Calu3 (cell line): ENCODE measurements around the gene ENOPH1. TPM values are rescaled to one million over a fixed set of nuclear protein-coding genes. Genes with fewer than 3 reads are reported as not detected.
A peak's percentile ranks its signal among the peaks of the same experiment; 100 is the strongest.

Source experiments
- Bru-seq: library from RNA; stranded (reverse); fragments of 400-500 nt; gene quantifications from one replicate; lab custom pipeline; 2021; lab: Mats Ljungman, UMichigan
- BruChase-seq, 2 experiments: library from RNA; stranded (reverse); fragments of 400-500 nt; gene quantifications; one replicate each; lab custom pipeline; 2021; lab: Mats Ljungman, UMichigan
- BruUV-seq: library from RNA; stranded (reverse); fragments of 400-500 nt; replicated peaks from 2 replicates; lab custom pipeline; 2021; lab: Mats Ljungman, UMichigan
- CTCF ChIA-PET: fragments of 300-600 bp; sonication (Branson Sonifier 250); formaldehyde crosslinking; loops from one replicate; lab custom pipeline; 2022; ENCODE audit warnings: antibody characterized with exemption; lab: Charles Lee
- DNase-seq: peaks from one replicate; pipeline ENCODE4 v3.0.0; 2022
- H3K27ac Mint-ChIP-seq: one replicate; pipeline ENCODE4 v1.8.0; 2022; ENCODE audit warnings: mixed read lengths; ENCODE audit not compliant: unreplicated experiment
- H3K27me3 Mint-ChIP-seq: one replicate; pipeline ENCODE4 v1.8.0; 2022; ENCODE audit warnings: mixed read lengths; ENCODE audit not compliant: unreplicated experiment
- H3K36me3 Mint-ChIP-seq: one replicate; pipeline ENCODE4 v1.8.0; 2022; ENCODE audit warnings: mild to moderate bottlenecking, moderate library complexity, mixed read lengths; ENCODE audit not compliant: insufficient read depth, unreplicated experiment
- H3K4me1 Mint-ChIP-seq: one replicate; pipeline ENCODE4 v1.8.0; 2022; ENCODE audit warnings: mild to moderate bottlenecking, low read depth, mixed read lengths; ENCODE audit not compliant: unreplicated experiment
- H3K4me3 Mint-ChIP-seq: one replicate; pipeline ENCODE4 v1.8.0; 2022; ENCODE audit warnings: mild to moderate bottlenecking, low read depth, moderate library complexity, mixed read lengths; ENCODE audit not compliant: unreplicated experiment
- H3K9me3 Mint-ChIP-seq: one replicate; pipeline ENCODE4 v1.8.0; 2022; ENCODE audit warnings: low read depth, mixed read lengths; ENCODE audit not compliant: unreplicated experiment
- intact Hi-C: fragments of 100-400 bp; cut with micrococcal nuclease; formaldehyde crosslinking; loops from one replicate; pipeline ENCODE4 v1.10.0; 2022; ENCODE audit not compliant: unreplicated experiment
- long read RNA-seq: library from polyadenylated mRNA; stranded (forward); transcript quantifications from one replicate; pipeline ENCODE4 v2.0.0, GENCODE V29; 2022
- total RNA-seq: library from RNA; stranded (reverse); gene quantifications from 2 replicates; pipeline ENCODE4 v1.2.3, GENCODE V29; 2022
- TF ChIP-seq, protein P1 (sequence below): fragments of 200-600 bp; IDR thresholded peaks from one replicate; pipeline ENCODE4 v1.8.0; 2022; ENCODE audit warnings: antibody characterized with exemption; ENCODE audit not compliant: unreplicated experiment

The ENOPH1 gene
- total RNA-seq, result 43.3 and 43.6 TPM in 2 replicates
- Bru-seq, nascent RNA, result percentile 85 among the genes with signal in this experiment
- BruChase-seq, experiment 1, labeled RNA remaining after a 6-hour chase, result percentile 77 among the genes with signal in this experiment
- percentile 72 among the genes with signal in this experiment for BruChase-seq, experiment 2, labeled RNA remaining after a 2-hour chase
- long read RNA-seq, transcript ENOPH1-203 (6 exons, 1,874 nt), result minor isoform, 11 of 122 reads
- long read RNA-seq, transcript ENOPH1-202 (5 exons, 1,689 nt), result minor isoform, 6 of 122 reads
- long read RNA-seq, transcript ENOPH1-201 (6 exons, 2,025 nt), result major isoform, 88 of 122 reads
- long read RNA-seq, partial matches to known transcripts, result 3 of 122 reads
- long read RNA-seq, other reads (novel, unspliced or antisense), result 14 of 122 reads

DNA sequence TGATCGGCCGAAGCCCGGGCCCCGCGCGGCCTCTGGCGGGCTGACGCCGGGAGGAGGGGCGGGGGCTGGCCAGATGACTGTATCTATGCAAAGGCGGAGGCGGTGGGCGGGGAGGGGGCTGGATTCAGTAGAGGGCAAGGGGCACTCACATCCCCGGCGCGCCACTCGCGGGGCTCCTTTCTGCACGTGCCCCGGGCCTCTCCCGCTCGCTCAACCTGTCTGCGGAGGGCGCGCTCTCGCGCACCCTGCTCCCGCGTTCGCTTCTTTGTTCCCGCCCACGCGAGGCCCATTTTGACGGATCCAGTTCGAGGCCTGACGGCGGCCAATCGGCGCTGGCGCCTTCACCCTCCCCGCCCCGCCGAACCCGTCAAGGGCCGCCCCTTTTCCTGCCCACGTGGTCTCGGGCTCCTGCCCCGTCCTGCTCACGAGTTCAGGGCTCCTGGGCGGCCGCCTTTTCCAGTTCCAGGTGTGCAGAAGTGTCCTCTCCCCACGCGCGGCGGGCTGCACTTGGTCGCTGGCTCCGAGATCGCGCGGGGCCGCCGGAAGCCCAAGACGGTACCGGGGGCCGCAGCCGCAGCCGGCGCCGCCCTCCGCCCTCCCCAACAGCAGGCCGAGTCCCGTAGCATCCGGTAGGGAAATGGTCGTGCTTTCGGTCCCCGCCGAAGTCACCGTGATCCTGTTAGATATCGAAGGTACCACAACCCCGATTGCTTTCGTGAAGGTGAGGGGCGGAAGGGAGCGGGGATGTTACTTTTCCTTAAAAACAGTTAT is at the start of gene ENOPH1, which contains the start of gene HNRNPDL:
ENOPH1 (plus strand) TSS at position 398 of the 771 bp plus-strand sequence; CDS start at position 638, 240 bp downstream.
HNRNPDL (minus strand) TSS at position 270 of the 771 bp plus-strand sequence. CDS start 772 bp downstream, outside the sequence.
- CTCF ChIA-PET, result no interaction called here
- intact Hi-C loops, result no loop called here
- TF ChIP-seq, protein P1, sequence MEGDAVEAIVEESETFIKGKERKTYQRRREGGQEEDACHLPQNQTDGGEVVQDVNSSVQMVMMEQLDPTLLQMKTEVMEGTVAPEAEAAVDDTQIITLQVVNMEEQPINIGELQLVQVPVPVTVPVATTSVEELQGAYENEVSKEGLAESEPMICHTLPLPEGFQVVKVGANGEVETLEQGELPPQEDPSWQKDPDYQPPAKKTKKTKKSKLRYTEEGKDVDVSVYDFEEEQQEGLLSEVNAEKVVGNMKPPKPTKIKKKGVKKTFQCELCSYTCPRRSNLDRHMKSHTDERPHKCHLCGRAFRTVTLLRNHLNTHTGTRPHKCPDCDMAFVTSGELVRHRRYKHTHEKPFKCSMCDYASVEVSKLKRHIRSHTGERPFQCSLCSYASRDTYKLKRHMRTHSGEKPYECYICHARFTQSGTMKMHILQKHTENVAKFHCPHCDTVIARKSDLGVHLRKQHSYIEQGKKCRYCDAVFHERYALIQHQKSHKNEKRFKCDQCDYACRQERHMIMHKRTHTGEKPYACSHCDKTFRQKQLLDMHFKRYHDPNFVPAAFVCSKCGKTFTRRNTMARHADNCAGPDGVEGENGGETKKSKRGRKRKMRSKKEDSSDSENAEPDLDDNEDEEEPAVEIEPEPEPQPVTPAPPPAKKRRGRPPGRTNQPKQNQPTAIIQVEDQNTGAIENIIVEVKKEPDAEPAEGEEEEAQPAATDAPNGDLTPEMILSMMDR, result no peak
- H3K27me3 Mint-ChIP-seq, result peaks cover 9% of the 10 kb centered on the region
- BruUV-seq, result no TSS peak
- H3K9me3 Mint-ChIP-seq, result no peaks in the 10 kb centered on the region
- DNase-seq, result peak; percentile 95
- peak within 1 kb of the TSS; percentile 99 for H3K27ac Mint-ChIP-seq
- H3K36me3 Mint-ChIP-seq, result peaks cover 70% of the 10 kb centered on the region
- peaks cover 15% of the 10 kb centered on the region for H3K4me1 Mint-ChIP-seq
- H3K4me3 Mint-ChIP-seq, result peak within 1 kb of the TSS; percentile 99

DNA sequence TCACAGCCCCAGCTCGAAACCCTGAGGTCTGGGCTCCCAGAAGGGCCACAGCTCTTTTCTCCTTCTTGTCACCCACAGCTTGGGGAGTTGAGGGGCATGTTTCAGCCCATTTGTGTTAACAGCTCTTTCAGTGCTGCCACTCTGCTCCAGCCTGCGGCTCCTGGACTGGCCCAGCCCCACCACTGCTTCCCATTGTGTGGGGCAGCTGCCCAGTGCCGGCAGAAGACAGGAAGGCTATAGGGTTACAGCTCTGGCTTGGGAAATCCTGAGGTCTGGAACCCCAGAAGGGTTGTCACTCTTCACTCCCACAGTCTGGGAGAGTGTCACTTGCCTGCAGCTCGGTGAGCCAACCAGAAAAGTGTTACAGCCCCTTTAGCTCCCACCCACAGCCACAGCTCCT is 49.6 kb upstream of the ENOPH1 start:
- peaks cover 21% of the 10 kb centered on the region for H3K4me1 Mint-ChIP-seq
- no peak overlapping the region for H3K27ac Mint-ChIP-seq
- peaks cover 6% of the 10 kb centered on the region for H3K36me3 Mint-ChIP-seq
- CTCF ChIA-PET, result interaction anchor here (0.9 kb wide), 1 partner anchor 14 kb away, joined by 3 read pairs; no protein-coding TSS in a partner anchor
- no TSS peak for BruUV-seq
- no peaks in the 10 kb centered on the region for H3K27me3 Mint-ChIP-seq
- DNase-seq, result no peak
- H3K4me3 Mint-ChIP-seq, result no peak overlapping the region
- H3K9me3 Mint-ChIP-seq, result peaks cover 3% of the 10 kb centered on the region
- intact Hi-C loops, result no loop called here
- TF ChIP-seq, protein P1, result no peak

- H3K9me3 Mint-ChIP-seq, result peaks cover 5% of the 10 kb centered on the region
- no peak for DNase-seq
- H3K36me3 Mint-ChIP-seq, result peaks cover 5% of the 10 kb centered on the region
- TF ChIP-seq, protein P1, result no peak
- H3K4me3 Mint-ChIP-seq, result no peak overlapping the region
- peaks cover 18% of the 10 kb centered on the region for H3K4me1 Mint-ChIP-seq
- H3K27me3 Mint-ChIP-seq, result no peaks in the 10 kb centered on the region
- CTCF ChIA-PET, result no interaction called here
- BruUV-seq, result no TSS peak
- intact Hi-C loops, result no loop called here
- H3K27ac Mint-ChIP-seq, result no peak overlapping the region
These were observed 49.2 kb upstream of the ENOPH1 start for GRCh38 chr4:82381235-82381634.

- CTCF ChIA-PET, result no interaction called here
- no TSS peak for BruUV-seq
These were observed 48.6 kb upstream of the ENOPH1 start for GRCh38 chr4:82381661-82382296.

More at GRCh38 chr4:82381661-82382296, 48.6 kb upstream of the ENOPH1 start:
- TF ChIP-seq, protein P1, result no peak
- Mint-ChIP-seq H3K27ac (no peak overlapping the region), H3K27me3 (no peaks in the 10 kb centered on the region), H3K4me3 (no peak overlapping the region), H3K9me3 (peaks cover 5% of the 10 kb centered on the region), H3K4me1 (peaks cover 13% of the 10 kb centered on the region), H3K36me3 (no peaks in the 10 kb centered on the region)
- DNase-seq, result no peak
- intact Hi-C loops, result no loop called here
